ENCODE data around the gene CFAP65.

The CFAP65 gene

DNA sequence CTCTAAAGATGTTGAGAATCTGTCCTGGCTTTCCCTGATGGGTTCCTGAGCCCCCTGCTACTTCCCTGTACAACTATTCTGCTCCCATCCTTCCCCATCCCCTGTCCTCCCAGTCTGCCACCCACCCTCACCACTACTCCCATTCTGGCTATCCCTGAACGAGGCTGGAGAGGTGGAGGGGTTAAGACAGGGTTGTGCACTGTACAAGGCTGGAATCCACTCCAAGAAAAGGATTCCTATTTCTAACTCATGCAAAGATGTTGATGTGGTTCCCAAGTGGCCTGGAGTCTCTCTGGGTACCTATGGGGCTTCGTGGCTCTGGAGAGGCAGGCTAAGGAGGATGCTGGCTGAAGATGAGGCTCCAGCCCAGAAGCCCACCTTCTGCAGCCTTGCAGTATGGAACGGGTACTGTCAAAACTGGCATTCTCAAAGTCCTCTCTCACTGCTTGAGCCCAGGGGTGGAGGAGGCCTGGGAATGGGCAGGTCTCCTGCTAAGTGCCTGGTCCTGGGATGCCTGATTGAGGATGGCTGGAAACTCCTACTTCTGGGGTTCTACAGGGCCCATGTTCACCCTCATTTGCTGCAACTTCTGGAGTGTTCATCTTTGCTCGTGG lies 55.1 kb downstream of the CFAP65 start:
- Histone ChIP-seq H2BK15ac (replicated peaks; ENCODE audit: low read depth) (no peak overlapping the region), H2AK5ac (ENCODE audit: low read length) (no peak overlapping the region), H3K23ac (ENCODE audit: low read length) (no peak overlapping the region), H3K27ac (ENCODE audit: low read depth, low read length) (no peak overlapping the region), H4K8ac (ENCODE audit: low read depth, low read length) (no peak overlapping the region), H3K4me3 (ENCODE audit: low read length) (no peak overlapping the region), H3K4ac (ENCODE audit: low read depth, low read length) (no peak overlapping the region), H3K4me2 (ENCODE audit: low read length) (no peak overlapping the region), H2BK5ac (ENCODE audit: low read length) (no peak overlapping the region), H3K79me2 (ENCODE audit: control insufficient read depth, insufficient read depth, low read length) (no peaks in the 10 kb centered on the region), H3K56ac (ENCODE audit: low read length) (no peak overlapping the region), H3K9ac (ENCODE audit: low read length) (no peak overlapping the region), H3K36me3 (ENCODE audit: control insufficient read depth, insufficient read depth, low read length) (no peaks in the 10 kb centered on the region), H3K79me1 (ENCODE audit: low read length) (no peaks in the 10 kb centered on the region), H3K18ac (ENCODE audit: low read length) (no peak overlapping the region), H3K27me3 (ENCODE audit: insufficient read depth, low read length, poor library complexity) (peaks cover 78% of the 10 kb centered on the region), H3K4me1 (ENCODE audit: control insufficient read depth, low read depth, low read length) (no peaks in the 10 kb centered on the region), H2BK120ac (ENCODE audit: low read depth, low read length) (no peak overlapping the region), H4K5ac (ENCODE audit: low read length) (no peak overlapping the region)
- DNase-seq = no peak
- no CpG with 5 or more reads among the region's 4 CpGs for WGBS (ENCODE audit: extremely low coverage, insufficient coverage, low lambda C conversion rate)

DNA sequence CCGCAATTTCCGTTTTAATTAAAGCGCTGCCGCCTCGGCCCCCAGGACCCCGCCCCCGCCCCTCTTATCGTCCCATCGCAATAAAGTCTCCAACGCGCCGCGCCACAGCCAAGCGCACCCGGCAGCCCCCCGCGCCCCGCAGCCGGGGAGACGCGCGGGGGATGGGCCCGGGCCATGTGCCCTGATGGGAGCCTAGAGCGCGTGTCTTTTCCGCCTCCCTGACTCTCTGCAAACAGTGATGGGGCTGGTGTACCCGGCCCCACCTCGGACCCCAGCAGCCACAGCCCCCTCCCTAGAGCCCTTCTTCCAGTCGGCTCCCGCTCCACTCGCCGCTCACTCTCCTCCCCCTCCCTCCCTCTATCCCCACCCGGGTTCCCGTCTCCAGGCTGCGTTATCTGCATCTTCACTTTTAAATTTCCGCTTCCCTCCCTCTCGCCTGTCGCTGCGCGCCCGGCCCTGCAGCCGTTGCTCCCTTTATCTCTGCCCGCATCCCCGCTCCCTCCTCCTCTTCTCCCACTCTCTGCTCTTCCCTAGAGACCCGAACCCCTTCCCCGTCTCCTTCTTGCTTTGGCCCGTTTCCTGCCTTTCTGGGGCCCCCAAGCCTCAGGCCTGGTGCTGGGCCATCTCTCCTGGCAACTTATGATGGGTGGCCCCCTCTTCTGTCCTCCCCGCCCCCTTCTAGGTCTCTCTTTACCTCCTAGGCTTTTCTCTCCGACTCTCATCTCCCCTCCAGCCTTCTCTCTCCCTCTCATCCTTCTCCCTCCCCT lies 55.8 kb downstream of the CFAP65 start:
- peak overlapping the region; percentile 32 for H3K4me2 ChIP-seq (ENCODE audit: low read length)
- DNase-seq = peak; percentile 57
- H3K27me3 ChIP-seq (ENCODE audit: insufficient read depth, low read length, poor library complexity) = peaks cover 77% of the 10 kb centered on the region
- H3K79me1 ChIP-seq (ENCODE audit: low read length) = no peaks in the 10 kb centered on the region
- H3K18ac ChIP-seq (ENCODE audit: low read length) = no peak overlapping the region
- no peak overlapping the region for H3K4me3 ChIP-seq (ENCODE audit: low read length)
- H3K56ac ChIP-seq (ENCODE audit: low read length) = no peak overlapping the region
- no peak overlapping the region for H3K9ac ChIP-seq (ENCODE audit: low read length)
- no peaks in the 10 kb centered on the region for H3K4me1 ChIP-seq (ENCODE audit: control insufficient read depth, low read depth, low read length)
- no peak overlapping the region for H2BK15ac ChIP-seq (replicated peaks; ENCODE audit: low read depth)
- H2BK120ac ChIP-seq (ENCODE audit: low read depth, low read length) = no peak overlapping the region
- no peak overlapping the region for H4K8ac ChIP-seq (ENCODE audit: low read depth, low read length)
- H3K23ac ChIP-seq (ENCODE audit: low read length) = no peak overlapping the region
- H3K79me2 ChIP-seq (ENCODE audit: control insufficient read depth, insufficient read depth, low read length) = no peaks in the 10 kb centered on the region
- H3K36me3 ChIP-seq (ENCODE audit: control insufficient read depth, insufficient read depth, low read length) = no peaks in the 10 kb centered on the region
- no CpG with 5 or more reads among the region's 49 CpGs for WGBS (ENCODE audit: extremely low coverage, insufficient coverage, low lambda C conversion rate)
- no peak overlapping the region for H2AK5ac ChIP-seq (ENCODE audit: low read length)
- no peak overlapping the region for H3K4ac ChIP-seq (ENCODE audit: low read depth, low read length)
- H3K27ac ChIP-seq (ENCODE audit: low read depth, low read length) = no peak overlapping the region
- H4K5ac ChIP-seq (ENCODE audit: low read length) = no peak overlapping the region
- H2BK5ac ChIP-seq (ENCODE audit: low read length) = no peak overlapping the region

DNA sequence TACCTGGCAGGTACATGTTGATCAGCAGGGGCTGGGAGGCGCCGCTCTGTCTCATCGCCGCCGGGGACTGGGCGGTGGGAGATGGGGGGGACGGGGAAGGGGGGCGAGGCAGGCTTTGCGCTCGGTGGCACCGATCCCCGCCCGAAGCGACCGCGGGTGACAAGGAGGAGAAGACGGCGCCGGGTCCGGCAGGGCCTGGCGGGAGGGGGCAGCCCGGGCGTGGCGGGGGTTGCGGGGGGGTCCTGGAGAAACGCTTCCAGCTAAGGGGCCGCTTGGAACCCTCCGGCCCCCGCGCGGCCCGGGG lies 56.3 kb downstream of the CFAP65 start, which contains the start of gene FEV:
Gene FEV, minus strand, starts transcription at position 164 of the 304 bp plus-strand sequence. Its CDS starts 109 bp downstream, at position 55.
- Histone ChIP-seq H3K27me3 (ENCODE audit: insufficient read depth, low read length, poor library complexity) (peaks cover 73% of the 10 kb centered on the region), H3K4me1 (ENCODE audit: control insufficient read depth, low read depth, low read length) (no peaks in the 10 kb centered on the region), H3K4me2 (ENCODE audit: low read length) (peak within 1 kb of the TSS; percentile 95), H4K8ac (ENCODE audit: low read depth, low read length) (no peak within 1 kb of the TSS), H3K4ac (ENCODE audit: low read depth, low read length) (no peak within 1 kb of the TSS), H3K27ac (ENCODE audit: low read depth, low read length) (no peak within 1 kb of the TSS), H3K4me3 (ENCODE audit: low read length) (peak within 1 kb of the TSS; percentile 46), H3K79me2 (ENCODE audit: control insufficient read depth, insufficient read depth, low read length) (no peaks in the 10 kb centered on the region), H3K56ac (ENCODE audit: low read length) (peak within 1 kb of the TSS; percentile 86), H3K9ac (ENCODE audit: low read length) (peak within 1 kb of the TSS; percentile 63), H3K18ac (ENCODE audit: low read length) (no peak within 1 kb of the TSS), H2BK5ac (ENCODE audit: low read length) (no peak within 1 kb of the TSS), H2AK5ac (ENCODE audit: low read length) (no peak within 1 kb of the TSS), H3K23ac (ENCODE audit: low read length) (peak within 1 kb of the TSS; percentile 45), H2BK15ac (replicated peaks; ENCODE audit: low read depth) (no peak within 1 kb of the TSS), H2BK120ac (ENCODE audit: low read depth, low read length) (no peak within 1 kb of the TSS), H3K36me3 (ENCODE audit: control insufficient read depth, insufficient read depth, low read length) (no peaks in the 10 kb centered on the region), H4K5ac (ENCODE audit: low read length) (no peak within 1 kb of the TSS), H3K79me1 (ENCODE audit: low read length) (no peaks in the 10 kb centered on the region)
- no peak for DNase-seq
- no CpG with 5 or more reads among the region's 32 CpGs for WGBS (ENCODE audit: extremely low coverage, insufficient coverage, low lambda C conversion rate)

DNA sequence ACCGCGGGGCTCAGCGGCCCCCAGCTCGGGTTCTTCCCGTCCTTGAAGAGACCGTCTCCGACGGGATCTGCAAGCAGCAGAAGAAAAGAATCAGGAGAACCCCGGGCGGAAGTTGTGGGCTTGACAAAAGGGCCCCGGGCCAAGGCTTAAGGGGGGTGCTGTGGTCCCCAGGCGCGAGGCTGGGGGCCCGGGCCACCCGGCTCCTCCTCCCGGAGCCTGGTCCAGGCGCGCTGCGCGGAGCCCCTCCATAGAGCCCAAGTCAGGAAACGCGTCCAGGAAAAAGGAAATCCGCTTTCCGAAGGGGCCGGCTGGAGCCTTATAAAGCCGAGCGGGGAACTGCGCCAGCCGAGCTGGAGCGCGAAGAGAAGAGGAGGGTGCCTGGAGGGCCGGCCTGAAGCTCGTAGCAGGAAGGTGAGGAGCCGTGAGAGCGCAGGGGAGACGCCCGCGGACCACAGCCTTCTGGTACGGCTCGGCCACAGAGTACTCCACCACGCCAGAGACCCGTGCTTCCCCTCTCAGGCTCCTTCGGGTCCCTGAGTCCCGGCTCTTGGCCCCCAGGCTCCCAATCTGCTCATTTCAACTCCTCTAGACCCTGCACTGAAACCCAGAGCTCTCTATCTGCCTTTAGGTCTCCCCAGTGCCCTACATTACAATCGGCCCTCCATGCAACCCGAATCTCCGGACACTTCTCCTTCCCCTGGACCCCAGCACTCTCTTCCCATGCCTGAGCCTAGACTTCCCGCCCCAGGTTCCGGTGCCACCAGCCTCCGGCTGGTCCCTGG lies 56.9 kb downstream of the CFAP65 start:
- no peak overlapping the region for H2BK120ac ChIP-seq (ENCODE audit: low read depth, low read length)
- no peak overlapping the region for H3K27ac ChIP-seq (ENCODE audit: low read depth, low read length)
- no peak overlapping the region for H3K4ac ChIP-seq (ENCODE audit: low read depth, low read length)
- H3K36me3 ChIP-seq (ENCODE audit: control insufficient read depth, insufficient read depth, low read length) = no peaks in the 10 kb centered on the region
- peak overlapping the region; percentile 63 for H3K9ac ChIP-seq (ENCODE audit: low read length)
- peak overlapping the region; percentile 45 for H3K23ac ChIP-seq (ENCODE audit: low read length)
- peaks cover 70% of the 10 kb centered on the region for H3K27me3 ChIP-seq (ENCODE audit: insufficient read depth, low read length, poor library complexity)
- peak; percentile 58 for DNase-seq
- no CpG with 5 or more reads among the region's 50 CpGs for WGBS (ENCODE audit: extremely low coverage, insufficient coverage, low lambda C conversion rate)
- no peak overlapping the region for H3K18ac ChIP-seq (ENCODE audit: low read length)
- no peak overlapping the region for H4K5ac ChIP-seq (ENCODE audit: low read length)
- no peak overlapping the region for H4K8ac ChIP-seq (ENCODE audit: low read depth, low read length)
- no peaks in the 10 kb centered on the region for H3K79me1 ChIP-seq (ENCODE audit: low read length)
- H3K79me2 ChIP-seq (ENCODE audit: control insufficient read depth, insufficient read depth, low read length) = no peaks in the 10 kb centered on the region
- peak overlapping the region; percentile 86 for H3K56ac ChIP-seq (ENCODE audit: low read length)
- H3K4me1 ChIP-seq (ENCODE audit: control insufficient read depth, low read depth, low read length) = no peaks in the 10 kb centered on the region
- H2BK5ac ChIP-seq (ENCODE audit: low read length) = no peak overlapping the region
- no peak overlapping the region for H2BK15ac ChIP-seq (replicated peaks; ENCODE audit: low read depth)
- H3K4me3 ChIP-seq (ENCODE audit: low read length) = peak overlapping the region; percentile 46
- no peak overlapping the region for H2AK5ac ChIP-seq (ENCODE audit: low read length)
- H3K4me2 ChIP-seq (ENCODE audit: low read length) = peak overlapping the region; percentile 95

DNA sequence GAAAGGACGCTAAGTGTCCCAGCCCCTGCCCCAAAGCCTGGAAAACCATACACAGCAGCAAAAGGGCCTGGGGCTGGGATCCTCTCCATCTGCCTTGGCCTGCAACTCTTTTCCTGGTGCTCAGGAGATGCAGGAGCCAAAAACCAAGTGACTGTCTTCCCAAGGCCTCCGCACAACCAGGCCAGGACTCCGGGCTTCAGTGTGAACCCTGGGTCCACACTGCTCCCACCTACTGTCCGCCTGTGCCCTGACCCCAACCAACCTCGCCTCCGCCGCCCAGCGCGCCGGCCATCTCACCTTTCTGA lies 57.4 kb downstream of the CFAP65 start:
- H4K5ac ChIP-seq (ENCODE audit: low read length) = no peak overlapping the region
- H3K4me3 ChIP-seq (ENCODE audit: low read length) = no peak overlapping the region
- peak overlapping the region; percentile 45 for H3K23ac ChIP-seq (ENCODE audit: low read length)
- H3K4ac ChIP-seq (ENCODE audit: low read depth, low read length) = no peak overlapping the region
- no peak overlapping the region for H3K27ac ChIP-seq (ENCODE audit: low read depth, low read length)
- H3K56ac ChIP-seq (ENCODE audit: low read length) = peak overlapping the region; percentile 15
- H3K4me2 ChIP-seq (ENCODE audit: low read length) = peak overlapping the region; percentile 95
- H3K27me3 ChIP-seq (ENCODE audit: insufficient read depth, low read length, poor library complexity) = peaks cover 64% of the 10 kb centered on the region
- no peaks in the 10 kb centered on the region for H3K36me3 ChIP-seq (ENCODE audit: control insufficient read depth, insufficient read depth, low read length)
- no peaks in the 10 kb centered on the region for H3K4me1 ChIP-seq (ENCODE audit: control insufficient read depth, low read depth, low read length)
- H4K8ac ChIP-seq (ENCODE audit: low read depth, low read length) = no peak overlapping the region
- no peaks in the 10 kb centered on the region for H3K79me2 ChIP-seq (ENCODE audit: control insufficient read depth, insufficient read depth, low read length)
- H2BK120ac ChIP-seq (ENCODE audit: low read depth, low read length) = no peak overlapping the region
- WGBS (ENCODE audit: extremely low coverage, insufficient coverage, low lambda C conversion rate) = no CpG with 5 or more reads among the region's 10 CpGs
- H2AK5ac ChIP-seq (ENCODE audit: low read length) = no peak overlapping the region
- peak overlapping the region; percentile 63 for H3K9ac ChIP-seq (ENCODE audit: low read length)
- no peak overlapping the region for H3K18ac ChIP-seq (ENCODE audit: low read length)
- DNase-seq = no peak
- no peaks in the 10 kb centered on the region for H3K79me1 ChIP-seq (ENCODE audit: low read length)
- no peak overlapping the region for H2BK5ac ChIP-seq (ENCODE audit: low read length)
- no peak overlapping the region for H2BK15ac ChIP-seq (replicated peaks; ENCODE audit: low read depth)

All from mesendoderm (in vitro differentiated cells).